Measurements from ENCODE around the gene NPAS3. TPM values are rescaled to one million over a fixed set of nuclear protein-coding genes. Genes with fewer than 3 reads are reported as not detected.

The NPAS3 gene
- total and polyA plus RNA-seq, 2 donors (not counting 3 experiments of a cell fraction or from before 2014, with no cell fraction given) = 0.10 to 0.13 TPM

DNA sequence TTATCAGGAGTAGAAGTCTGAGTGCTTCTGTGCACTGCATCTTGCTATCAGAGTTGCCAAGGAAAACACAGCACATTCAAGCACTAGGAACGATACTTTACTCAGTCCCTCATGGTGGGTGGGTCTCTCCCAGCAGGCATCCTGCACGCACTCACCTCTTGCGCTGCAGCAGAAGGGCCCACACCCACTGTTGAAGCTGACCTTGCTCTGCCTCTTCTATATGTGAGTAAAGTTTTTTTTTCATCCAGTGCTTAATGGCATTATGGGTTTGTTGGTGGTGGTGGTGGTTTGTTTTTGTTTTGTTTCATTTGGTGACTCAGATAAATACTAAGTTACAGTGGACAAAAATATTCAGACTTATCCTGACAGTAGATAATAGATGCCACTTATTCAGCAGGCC, 663.7 kb downstream of the NPAS3 start:
- no peak overlapping the region for H3K4me2 ChIP-seq (ENCODE audit: insufficient read depth, low read length)
- ChIA-PET POLR2A (no interaction called here), CTCF (no interaction called here)
- intact Hi-C loops (cut with micrococcal nuclease) = no loop called here
- H4K20me1 ChIP-seq (replicated peaks; ENCODE audit: control insufficient read depth, extremely low read depth, insufficient read depth, low read length) = no peaks in the 10 kb centered on the region
- H3K9me3 ChIP-seq (replicated peaks; ENCODE audit: control insufficient read depth, insufficient read depth, low read length) = no peaks in the 10 kb centered on the region
- no peaks in the 10 kb centered on the region for H3K27me3 ChIP-seq (ENCODE audit: control insufficient read depth in 2 of 2, insufficient read depth in 2 of 2, low read length in 2 of 2)
- H3K36me3 ChIP-seq (ENCODE audit: control insufficient read depth in 2 of 2, extremely low read depth in 1 of 2, insufficient read depth in 2 of 2, low read length in 2 of 2) = no peaks in the 10 kb centered on the region
- H2AFZ ChIP-seq (ENCODE audit: low read depth, low read length) = peak overlapping the region; percentile 64
- no peak for DNase-seq (ENCODE audit: low read depth, low spot score)
- H3K4me3 ChIP-seq (replicated peaks in 1 of 3; ENCODE audit: insufficient read depth in 1 of 3, low read depth in 1 of 3, low read length in 3 of 3) = no peak overlapping the region
- no peak overlapping the region for H3K9ac ChIP-seq (replicated peaks; ENCODE audit: extremely low read depth, insufficient read depth, low read length)
- H3K79me2 ChIP-seq (ENCODE audit: control insufficient read depth, insufficient read depth, low read length) = no peaks in the 10 kb centered on the region
- TF ChIP-seq EZH2 (IDR thresholded peaks at IDR 0.05; ENCODE audit: borderline replicate concordance, low read depth, low read length, severe bottlenecking) (no peak), POLR2AphosphoS5 (IDR thresholded peaks at IDR 0.05; ENCODE audit: insufficient read depth, low read depth, low read length) (no peak), JUN (IDR thresholded peaks at IDR 0.05; ENCODE audit: borderline replicate concordance, insufficient read depth, insufficient read length, low read depth) (no peak), MYC (IDR thresholded peaks at IDR 0.05; ENCODE audit: low read depth, low read length) (no peak), POLR2A (IDR thresholded peaks at IDR 0.05; ENCODE audit: low read depth, low read length) (no peak), CTCF (IDR thresholded peaks at IDR 0.05; ENCODE audit: extremely low read depth in 1 of 2, insufficient read depth in 1 of 2, low read depth in 1 of 2, low read length in 2 of 2) (no peak), FOS (IDR thresholded peaks at IDR 0.05; ENCODE audit: borderline replicate concordance, insufficient read depth, low read length) (no peak), GATA2 (IDR thresholded peaks at IDR 0.05; ENCODE audit: insufficient read depth, insufficient read length, low read depth, low read length) (no peak)
- TF ChIP-seq, protein P1, sequence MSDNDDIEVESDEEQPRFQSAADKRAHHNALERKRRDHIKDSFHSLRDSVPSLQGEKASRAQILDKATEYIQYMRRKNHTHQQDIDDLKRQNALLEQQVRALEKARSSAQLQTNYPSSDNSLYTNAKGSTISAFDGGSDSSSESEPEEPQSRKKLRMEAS (IDR thresholded peaks at IDR 0.05; ENCODE audit: insufficient read depth, insufficient read length) = no peak
- BruUV-seq (replicated peaks) = no TSS peak
- H3K9me1 ChIP-seq (replicated peaks; ENCODE audit: control insufficient read depth, extremely low read depth, insufficient read depth, low read length) = no peaks in the 10 kb centered on the region
- H3K27ac ChIP-seq (ENCODE audit: insufficient read depth, low read depth, low read length) = no peak overlapping the region
- dilution Hi-C loops (cut with MboI; ENCODE audit: extremely low pct_ligation_motif_present, low sequenced_read_pairs) = no loop called here
- no peaks in the 10 kb centered on the region for H3K4me1 ChIP-seq (ENCODE audit: control insufficient read depth, extremely low read depth, insufficient read depth, low read length)
- FAIRE-seq = no peak

Data from endothelial cell of umbilical vein (primary cell).